Left ventricle myocardium inferior (tissue), 1 donor: Measurements from ENCODE around the gene KRT28. TPM values are rescaled to one million over a fixed set of nuclear protein-coding genes. Genes with fewer than 3 reads are reported as not detected.
"Not testable (repeated sequence)": the region's sequence is repeated elsewhere in the genome, so short reads cannot be mapped to it uniquely, and the experiment has no call there.

Experiments used
- DNase-seq: peaks from one replicate; pipeline ENCODE4 v3.0.0-alpha.2; 2020
- H3K27ac ChIP-seq: fragments of 200-600 bp; replicated peaks from 2 replicates; pipeline ENCODE4 v1.8.0; 2021
- H3K27me3 ChIP-seq: fragments of 200-600 bp; 2 replicates; pipeline ENCODE4 v1.8.0; 2021; ENCODE audit warnings: low read depth
- H3K36me3 ChIP-seq: fragments of 200-600 bp; 2 replicates; pipeline ENCODE4 v1.8.0; 2021
- H3K4me1 ChIP-seq: fragments of 200-600 bp; 2 replicates; pipeline ENCODE4 v1.8.0; 2021
- H3K4me3 ChIP-seq: fragments of 200-600 bp; 2 replicates; pipeline ENCODE4 v1.8.0; 2021; ENCODE audit warnings: mild to moderate bottlenecking, moderate library complexity
- H3K9me3 ChIP-seq: fragments of 200-600 bp; replicated peaks from 2 replicates; pipeline ENCODE4 v1.8.0; 2021
- intact Hi-C: fragments of 100-400 bp; cut with micrococcal nuclease; formaldehyde crosslinking; loops from one replicate; pipeline ENCODE4 v1.11.0; 2022
- total RNA-seq: library from RNA; stranded (reverse); fragmentation: NEBNext Ultra II Directional; extraction: Animal tissue kit (Norgen Biotek cat#: 25700); gene quantifications from one replicate; pipeline ENCODE4 v1.2.1, GENCODE V29; 2021
- TF ChIP-seq, protein P1 (sequence below): fragments of 200-600 bp; IDR thresholded peaks from 2 replicates; pipeline ENCODE4 v1.8.0; 2021; ENCODE audit warnings: antibody characterized with exemption, mild to moderate bottlenecking, borderline replicate concordance
- donor health status: DM: no; HTN: yes; CAD: no; lungs with severe emphysema.

KRT28 gene
- total RNA-seq, 1 donor from 2014 or later: not detected

DNA sequence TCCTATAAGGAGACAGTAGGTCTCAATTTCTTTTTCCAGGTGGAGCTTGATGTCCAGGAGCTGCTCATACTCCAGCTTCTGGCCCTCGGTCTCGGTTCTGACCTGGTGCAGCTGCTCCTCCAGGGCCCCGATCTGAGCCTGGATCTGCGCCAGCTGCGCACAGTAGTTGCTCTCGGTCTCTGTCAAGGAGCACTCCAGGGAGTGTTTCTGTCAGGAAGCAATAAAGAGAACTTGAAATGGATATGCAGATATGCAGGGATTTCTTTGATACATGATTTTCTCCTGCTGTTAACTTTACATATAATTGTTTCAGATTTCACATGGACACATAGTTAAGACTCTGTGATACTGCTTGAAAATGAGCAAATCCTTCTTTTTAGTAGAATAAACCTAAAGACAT lies 49.4 kb downstream of the KRT28 start:
- H3K36me3 ChIP-seq: no peaks in the 10 kb centered on the region
- no peaks in the 10 kb centered on the region for H3K4me1 ChIP-seq
- TF ChIP-seq, protein P1, sequence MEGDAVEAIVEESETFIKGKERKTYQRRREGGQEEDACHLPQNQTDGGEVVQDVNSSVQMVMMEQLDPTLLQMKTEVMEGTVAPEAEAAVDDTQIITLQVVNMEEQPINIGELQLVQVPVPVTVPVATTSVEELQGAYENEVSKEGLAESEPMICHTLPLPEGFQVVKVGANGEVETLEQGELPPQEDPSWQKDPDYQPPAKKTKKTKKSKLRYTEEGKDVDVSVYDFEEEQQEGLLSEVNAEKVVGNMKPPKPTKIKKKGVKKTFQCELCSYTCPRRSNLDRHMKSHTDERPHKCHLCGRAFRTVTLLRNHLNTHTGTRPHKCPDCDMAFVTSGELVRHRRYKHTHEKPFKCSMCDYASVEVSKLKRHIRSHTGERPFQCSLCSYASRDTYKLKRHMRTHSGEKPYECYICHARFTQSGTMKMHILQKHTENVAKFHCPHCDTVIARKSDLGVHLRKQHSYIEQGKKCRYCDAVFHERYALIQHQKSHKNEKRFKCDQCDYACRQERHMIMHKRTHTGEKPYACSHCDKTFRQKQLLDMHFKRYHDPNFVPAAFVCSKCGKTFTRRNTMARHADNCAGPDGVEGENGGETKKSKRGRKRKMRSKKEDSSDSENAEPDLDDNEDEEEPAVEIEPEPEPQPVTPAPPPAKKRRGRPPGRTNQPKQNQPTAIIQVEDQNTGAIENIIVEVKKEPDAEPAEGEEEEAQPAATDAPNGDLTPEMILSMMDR: no peak
- H3K9me3 ChIP-seq: peaks cover 4% of the 10 kb centered on the region
- H3K27me3 ChIP-seq: peaks cover 55% of the 10 kb centered on the region
- intact Hi-C loops: no loop called here
- H3K27ac ChIP-seq: no peak overlapping the region
- H3K4me3 ChIP-seq: no peak overlapping the region
- no peak for DNase-seq

DNA sequence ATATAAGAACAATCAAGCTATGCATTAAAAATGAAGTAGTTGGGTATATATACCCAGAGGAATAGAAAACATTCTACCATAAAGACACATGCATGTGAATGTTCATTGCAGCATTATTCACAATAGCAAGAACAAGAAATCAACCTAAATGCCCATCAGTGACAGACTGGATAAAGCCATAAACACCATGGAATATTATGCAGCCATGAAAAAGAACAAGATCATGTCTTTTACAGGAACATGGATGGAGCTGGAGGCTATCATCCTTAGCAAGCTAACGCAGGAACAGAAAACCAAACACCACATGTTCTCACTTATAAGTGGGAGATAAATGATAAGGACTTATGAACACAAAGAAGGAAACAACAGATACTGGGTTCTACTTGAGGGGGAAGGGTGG lies 51.1 kb downstream of the KRT28 start:
- H3K9me3 ChIP-seq, H3K4me3 ChIP-seq, DNase-seq, intact Hi-C loops, H3K36me3 ChIP-seq, H3K4me1 ChIP-seq, H3K27ac ChIP-seq: not testable (repeated sequence)
- H3K27me3 ChIP-seq: peaks cover 62% of the 10 kb centered on the region

Other genes starting within 250 kb of the KRT28 start
- gene CCR7, start 234.5 kb downstream of the KRT28 start, total RNA-seq: not detected
- gene SMARCE1, start 152.1 kb downstream of the KRT28 start, total RNA-seq: 58.6 TPM
- 0.38 TPM for gene KRT222, start 134.8 kb downstream of the KRT28 start, total RNA-seq
- not detected for gene KRT24, start 96.2 kb downstream of the KRT28 start, total RNA-seq
- gene KRT25, start 44.6 kb downstream of the KRT28 start, total RNA-seq: not detected
- gene KRT26, start 27.8 kb downstream of the KRT28 start, total RNA-seq: not detected
- gene KRT27, start 17.4 kb downstream of the KRT28 start, total RNA-seq: not detected
- gene KRT10, start 22.7 kb upstream of the KRT28 start, total RNA-seq: 54.7 TPM
- gene KRT12, start 67.3 kb upstream of the KRT28 start, total RNA-seq: not detected
- not detected for gene KRT20, start 85.3 kb upstream of the KRT28 start, total RNA-seq
- gene KRT23, start 137.7 kb upstream of the KRT28 start, total RNA-seq: 0.33 TPM
- gene KRT39, start 167.0 kb upstream of the KRT28 start, total RNA-seq: not detected
- not detected for gene KRT40, start 184.4 kb upstream of the KRT28 start, total RNA-seq
- gene KRTAP3-3, start 194.2 kb upstream of the KRT28 start, total RNA-seq: not detected
- gene KRTAP3-2, start 199.9 kb upstream of the KRT28 start, total RNA-seq: not detected
- gene KRTAP3-1, start 209.2 kb upstream of the KRT28 start, total RNA-seq: not detected
- gene KRTAP1-5, start 227.2 kb upstream of the KRT28 start, total RNA-seq: not detected
- not detected for gene KRTAP1-4, start 230.2 kb upstream of the KRT28 start, total RNA-seq
- not detected for gene KRTAP1-3, start 234.9 kb upstream of the KRT28 start, total RNA-seq
- gene KRTAP1-1, start 241.5 kb upstream of the KRT28 start, total RNA-seq: not detected
- gene KRTAP2-1, start 247.4 kb upstream of the KRT28 start, total RNA-seq: not detected